Lung microvascular endothelial cell (primary cell): ENCODE data around the gene RALGPS2. TPM values are rescaled to one million over a fixed set of nuclear protein-coding genes. Genes with fewer than 3 reads are reported as not detected.

Experiments used
- DNase-seq, 2 donors: peaks; one replicate each; pipeline versions ENCODE4 v3.0.0 to v3.0.0-alpha.2; 2010; ENCODE audit warnings: low read depth in 2 of 2
- total RNA-seq: library from RNA; depleted of rRNA; stranded (reverse); fragments of >200 nt; gene quantifications from 2 replicates; pipeline ENCODE4 v1.2.1, GENCODE V29; 2014

The RALGPS2 gene
- total RNA-seq, 1 donor from 2014 or later: 19.4 TPM

GRCh38 chr1:178862864-178863263 lies 137.8 kb downstream of the RALGPS2 start:
- DNase-seq: no peak

- no peak for DNase-seq
Measured at GRCh38 chr1:178864326-178864725, 139.3 kb downstream of the RALGPS2 start.

- DNase-seq: peak; percentile 7 to 62
Measured at GRCh38 chr1:178867670-178868069, 142.6 kb downstream of the RALGPS2 start.

GRCh38 chr1:178868706-178869105 lies 143.7 kb downstream of the RALGPS2 start:
- DNase-seq: no peak

GRCh38 chr1:178869119-178869697 lies 144.2 kb downstream of the RALGPS2 start:
- DNase-seq: peak in 1 of 2 donors; percentile 55

GRCh38 chr1:178870221-178870620 lies 145.2 kb downstream of the RALGPS2 start:
- DNase-seq: no peak

- peak in 1 of 2 donors; percentile 42 for DNase-seq
Measured at GRCh38 chr1:178870944-178871343, 145.9 kb downstream of the RALGPS2 start, which contains the start of gene ANGPTL1. TSS of gene ANGPTL1 (minus strand) at chr1:178871077. CDS start at chr1:178865776, 5,301 bp downstream.

DNA sequence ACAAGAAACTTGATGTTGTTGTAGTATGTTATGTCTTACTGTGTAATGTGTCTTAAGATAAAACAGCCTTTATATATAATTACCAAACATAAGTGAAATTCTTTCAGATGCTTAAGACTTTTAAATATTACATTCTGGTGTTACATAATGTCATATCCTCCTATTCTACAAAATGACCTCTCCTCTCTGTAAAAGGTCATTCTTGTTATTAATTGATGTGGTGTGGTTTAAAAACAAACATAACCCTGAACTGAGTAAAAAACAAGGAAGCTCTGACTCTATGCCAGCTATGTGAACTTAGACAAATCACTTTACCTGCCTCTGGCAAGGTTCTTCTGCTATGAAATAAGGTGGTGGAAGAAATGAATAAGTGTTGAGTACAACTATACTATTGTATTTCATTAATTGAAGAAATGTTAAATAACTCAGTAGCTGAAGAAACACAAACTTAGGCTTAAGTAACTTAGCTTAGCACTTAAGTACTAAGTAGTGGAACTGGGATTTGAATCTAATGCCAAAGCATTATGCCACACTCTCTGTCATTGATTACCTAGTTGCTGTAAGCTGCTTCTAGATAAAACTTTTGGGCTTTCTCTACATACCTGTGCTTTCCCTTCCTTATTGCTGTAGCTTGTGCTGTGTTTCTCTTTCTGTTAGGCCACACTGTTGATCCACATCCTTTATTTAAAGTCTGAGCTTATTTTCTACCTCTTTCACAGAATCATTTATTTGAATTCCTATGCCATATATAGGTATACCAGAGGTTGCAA lies 146.7 kb downstream of the RALGPS2 start:
- peak; percentile 12 to 54 for DNase-seq

- no peak for DNase-seq
Measured at GRCh38 chr1:178874966-178875365, 149.9 kb downstream of the RALGPS2 start.

DNA sequence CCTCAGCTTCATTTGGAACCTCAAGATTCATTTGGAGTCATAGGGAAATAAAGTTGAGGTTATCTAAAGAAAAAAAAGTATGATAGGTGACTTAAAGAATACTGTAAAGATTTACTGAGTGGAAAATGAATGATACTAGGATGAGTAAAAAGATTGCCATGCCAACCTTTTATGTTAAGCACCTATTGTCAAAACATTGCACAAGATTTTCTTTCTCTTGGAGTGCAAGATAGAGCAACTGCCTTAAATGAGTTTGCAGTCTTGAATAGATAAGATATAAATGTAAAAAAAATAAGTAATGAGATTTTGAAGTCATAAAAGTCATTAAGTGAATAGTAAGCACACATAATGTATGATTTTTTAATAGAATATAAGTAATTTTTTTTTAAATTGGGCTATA lies 150.9 kb downstream of the RALGPS2 start:
- DNase-seq: no peak

DNA sequence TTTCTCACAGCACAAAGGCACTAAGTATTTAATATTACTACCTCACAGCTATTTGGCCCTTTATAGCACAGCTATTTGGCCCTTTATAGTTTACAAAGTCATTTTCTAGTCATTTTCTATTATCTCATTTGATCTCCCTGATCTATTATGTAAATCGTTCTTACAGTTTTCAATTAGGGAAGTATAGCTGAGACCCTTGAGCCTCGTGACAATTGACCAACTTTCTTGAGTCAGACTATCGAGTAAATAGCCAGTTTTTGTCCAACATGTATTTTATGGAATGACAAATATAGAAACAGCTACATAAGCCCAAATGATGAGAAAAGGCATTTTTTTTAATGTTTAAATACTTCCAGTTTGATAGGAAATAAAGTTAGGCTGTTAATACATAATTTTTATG lies 152.9 kb downstream of the RALGPS2 start:
- no peak for DNase-seq

GRCh38 chr1:178881950-178882349 lies 156.9 kb downstream of the RALGPS2 start:
- DNase-seq: no peak

DNA sequence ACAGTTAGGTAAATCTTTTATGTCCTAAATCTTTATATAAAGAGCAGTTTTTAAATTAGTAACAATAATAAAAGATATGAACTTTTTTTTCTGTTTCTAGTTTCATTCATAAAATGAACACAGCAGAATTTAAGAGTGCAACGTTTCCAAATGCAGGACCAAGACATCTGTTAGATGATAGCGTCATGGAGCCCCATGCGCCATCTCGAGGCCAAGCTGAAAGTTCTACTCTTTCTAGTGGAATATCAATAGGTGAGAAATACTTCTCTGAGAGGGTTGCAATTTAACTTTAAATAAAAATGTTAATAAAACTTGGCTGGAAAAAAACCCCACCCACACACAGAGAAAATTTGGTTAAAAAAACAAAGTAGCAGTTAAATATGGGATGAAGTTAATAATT lies 160.8 kb downstream of the RALGPS2 start:
- no peak for DNase-seq

GRCh38 chr1:178886551-178886950 lies 161.5 kb downstream of the RALGPS2 start:
- DNase-seq: no peak

GRCh38 chr1:178895928-178896327 lies 170.9 kb downstream of the RALGPS2 start:
- no peak for DNase-seq

GRCh38 chr1:178898401-178898800 lies 173.4 kb downstream of the RALGPS2 start:
- no peak for DNase-seq

- no peak for DNase-seq
Measured at GRCh38 chr1:178899402-178899801, 174.4 kb downstream of the RALGPS2 start.

DNA sequence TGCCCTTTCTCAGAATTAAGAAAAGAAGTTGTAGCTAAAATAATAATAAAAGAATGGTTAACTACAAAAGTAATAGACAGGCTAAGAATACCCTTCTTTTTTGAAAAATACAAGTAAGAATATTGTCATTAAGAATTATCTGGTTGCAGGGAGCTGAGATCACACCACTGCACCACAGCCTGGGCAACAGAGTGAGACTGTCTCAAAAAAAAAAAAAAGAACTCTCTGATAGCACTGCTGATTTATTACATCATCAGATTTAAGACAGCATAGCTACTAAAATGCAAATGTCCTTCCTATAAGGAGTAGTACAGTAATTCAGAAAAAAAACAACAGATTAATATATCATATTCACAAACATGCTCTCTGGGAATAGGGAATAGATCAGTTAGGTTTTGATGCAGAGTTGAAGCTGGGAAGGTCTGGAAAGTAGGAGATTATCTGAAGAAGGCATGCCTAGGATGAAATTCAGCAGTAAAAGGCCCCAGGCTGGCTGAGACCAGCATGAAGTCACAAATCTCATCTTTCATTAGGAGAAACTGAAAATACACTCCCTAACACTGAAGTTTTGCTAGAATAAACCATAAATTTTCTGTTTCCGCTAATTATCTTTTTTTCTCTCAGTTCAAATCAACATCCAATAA lies 176.6 kb downstream of the RALGPS2 start:
- no peak for DNase-seq

GRCh38 chr1:178908358-178908757 lies 183.3 kb downstream of the RALGPS2 start:
- DNase-seq: no peak

GRCh38 chr1:178910023-178910422 lies 185.0 kb downstream of the RALGPS2 start:
- no peak for DNase-seq

GRCh38 chr1:178912597-178912996 lies 187.6 kb downstream of the RALGPS2 start:
- no peak for DNase-seq

DNA sequence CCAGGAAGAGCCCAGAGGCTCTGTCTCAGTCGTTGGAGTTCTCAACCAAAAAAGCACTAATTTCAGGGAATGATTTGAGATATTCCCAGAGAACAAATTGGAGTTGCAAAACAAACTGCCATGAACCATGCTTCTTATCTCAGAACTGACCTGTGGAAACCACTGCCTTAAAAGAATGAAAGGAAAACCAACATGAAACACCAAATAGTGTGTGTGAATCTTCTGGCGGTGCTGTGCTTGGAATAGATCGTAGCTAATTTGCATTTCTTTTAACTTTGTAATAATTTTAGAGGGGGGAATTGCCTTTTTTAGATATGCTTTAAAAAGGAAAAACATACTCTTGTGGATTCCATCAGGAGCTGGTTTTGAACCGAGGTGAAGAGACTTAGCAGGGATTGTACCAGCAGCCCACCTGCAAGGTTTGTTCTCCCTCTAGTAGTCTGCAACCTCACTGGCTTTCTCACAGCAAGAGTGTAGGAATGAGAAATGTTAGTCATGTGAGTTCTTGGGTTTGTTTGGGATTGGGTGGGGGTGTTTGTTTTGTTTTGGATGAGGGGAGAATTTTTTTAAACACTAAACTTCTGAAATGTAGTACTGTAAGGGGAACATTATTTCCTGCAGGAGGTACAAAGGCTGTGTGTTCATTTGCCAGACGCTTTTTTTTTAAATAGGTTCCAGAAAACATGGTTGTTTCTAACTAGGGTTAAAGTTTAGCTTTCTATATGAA lies 191.6 kb downstream of the RALGPS2 start:
- no peak for DNase-seq
